ENCODE measurements around the gene ADAMTS17. TPM values are rescaled to one million over a fixed set of nuclear protein-coding genes. Genes with fewer than 3 reads are reported as not detected.
A peak's percentile ranks its signal among the peaks of the same experiment; 100 is the strongest.

Gene ADAMTS17
- total RNA-seq, 2 experiments from 2014 or later: 0.99 to 1.2 TPM

GRCh38 chr15:100332231-100332630 lies 9.5 kb downstream of the ADAMTS17 start:
- Mint-ChIP-seq H3K4me1 (ENCODE audit: low read depth) (peaks cover 57% of the 10 kb centered on the region), H3K9me3 (no peaks in the 10 kb centered on the region), H3K36me3 (no peaks in the 10 kb centered on the region), H3K27ac (no peak overlapping the region), H3K27me3 (no peaks in the 10 kb centered on the region), H3K4me3 (no peak overlapping the region)
- intact Hi-C loops (cut with micrococcal nuclease): loop anchor here (10.0 kb wide), 2 partner anchors 767 to 1047 kb away; partner anchors contain the start of gene MEF2A
- DNase-seq: no peak
- ChIA-PET POLR2A (no interaction called here), CTCF (interaction anchor here (6.5 kb wide), 1 partner anchor 17 kb away, joined by 51 read pairs; no protein-coding TSS in a partner anchor)

GRCh38 chr15:100330629-100331215 lies 11.1 kb downstream of the ADAMTS17 start:
- H3K4me1 Mint-ChIP-seq (ENCODE audit: low read depth): peaks cover 54% of the 10 kb centered on the region
- CTCF ChIA-PET: interaction anchor here (0.8 to 6.5 kb wide), 7 partner anchors 9 to 542 kb away, joined by 3 to 51 read pairs (median 5); partner anchors contain the start of gene ADAMTS17
- POLR2A ChIA-PET: interaction anchor here (0.6 to 0.9 kb wide), 2 partner anchors 8 to 19 kb away, joined by 3 read pairs; no protein-coding TSS in a partner anchor
- no peaks in the 10 kb centered on the region for H3K27me3 Mint-ChIP-seq
- peak overlapping the region; percentile 8 for H3K27ac Mint-ChIP-seq
- peak; percentile 51 for DNase-seq
- H3K36me3 Mint-ChIP-seq: peaks cover under 1% of the 10 kb centered on the region
- H3K4me3 Mint-ChIP-seq: no peak overlapping the region
- no peaks in the 10 kb centered on the region for H3K9me3 Mint-ChIP-seq
- intact Hi-C loops (cut with micrococcal nuclease): loop anchor here (1.0 to 10.0 kb wide), 3 partner anchors 12 to 1046 kb away; partner anchors contain the start of gene MEF2A

GRCh38 chr15:100330221-100330620 lies 11.6 kb downstream of the ADAMTS17 start:
- no peak overlapping the region for H3K27ac Mint-ChIP-seq
- intact Hi-C loops (cut with micrococcal nuclease): loop anchor here (1.0 to 10.0 kb wide), 3 partner anchors 12 to 1045 kb away; partner anchors contain the start of gene MEF2A
- peak; percentile 70 for DNase-seq
- CTCF ChIA-PET: interaction anchor here (0.8 to 6.5 kb wide), 6 partner anchors 9 to 405 kb away, joined by 3 to 51 read pairs (median 8); partner anchors contain the start of gene ADAMTS17
- H3K36me3 Mint-ChIP-seq: peaks cover 4% of the 10 kb centered on the region
- H3K4me1 Mint-ChIP-seq (ENCODE audit: low read depth): peaks cover 50% of the 10 kb centered on the region
- H3K9me3 Mint-ChIP-seq: no peaks in the 10 kb centered on the region
- POLR2A ChIA-PET: interaction anchor here (0.9 kb wide), 1 partner anchor 9 kb away, joined by 3 read pairs; no protein-coding TSS in a partner anchor
- no peaks in the 10 kb centered on the region for H3K27me3 Mint-ChIP-seq
- H3K4me3 Mint-ChIP-seq: no peak overlapping the region

GRCh38 chr15:100328796-100329195 lies 13.0 kb downstream of the ADAMTS17 start:
- no peak overlapping the region for H3K27ac Mint-ChIP-seq
- H3K4me3 Mint-ChIP-seq: no peak overlapping the region
- H3K4me1 Mint-ChIP-seq (ENCODE audit: low read depth): peaks cover 36% of the 10 kb centered on the region
- CTCF ChIA-PET: interaction anchor here (3.3 to 6.5 kb wide), 2 partner anchors 11 to 21 kb away, joined by 22 to 51 read pairs; no protein-coding TSS in a partner anchor
- no peaks in the 10 kb centered on the region for H3K27me3 Mint-ChIP-seq
- H3K9me3 Mint-ChIP-seq: no peaks in the 10 kb centered on the region
- intact Hi-C loops (cut with micrococcal nuclease): no loop called here
- POLR2A ChIA-PET: no interaction called here
- no peak for DNase-seq
- H3K36me3 Mint-ChIP-seq: peaks cover 4% of the 10 kb centered on the region

- no peak overlapping the region for H3K4me3 Mint-ChIP-seq
- no peaks in the 10 kb centered on the region for H3K27me3 Mint-ChIP-seq
- no peaks in the 10 kb centered on the region for H3K9me3 Mint-ChIP-seq
- POLR2A ChIA-PET: no interaction called here
- intact Hi-C loops (cut with micrococcal nuclease): no loop called here
- H3K36me3 Mint-ChIP-seq: peaks cover 29% of the 10 kb centered on the region
- no peak for DNase-seq
- H3K27ac Mint-ChIP-seq: no peak overlapping the region
- no peaks in the 10 kb centered on the region for H3K4me1 Mint-ChIP-seq (ENCODE audit: low read depth)
- CTCF ChIA-PET: no interaction called here
Measured at GRCh38 chr15:100318880-100319279, 22.9 kb downstream of the ADAMTS17 start.

GRCh38 chr15:100314809-100315400 lies 26.9 kb downstream of the ADAMTS17 start:
- H3K36me3 Mint-ChIP-seq: peaks cover 31% of the 10 kb centered on the region
- no peak for DNase-seq
- no peaks in the 10 kb centered on the region for H3K27me3 Mint-ChIP-seq
- no peak overlapping the region for H3K27ac Mint-ChIP-seq
- no peaks in the 10 kb centered on the region for H3K9me3 Mint-ChIP-seq
- H3K4me3 Mint-ChIP-seq: no peak overlapping the region
- intact Hi-C loops (cut with micrococcal nuclease): no loop called here
- CTCF ChIA-PET: no interaction called here
- POLR2A ChIA-PET: no interaction called here
- H3K4me1 Mint-ChIP-seq (ENCODE audit: low read depth): no peaks in the 10 kb centered on the region

- Mint-ChIP-seq H3K9me3 (no peaks in the 10 kb centered on the region), H3K4me1 (ENCODE audit: low read depth) (no peaks in the 10 kb centered on the region), H3K27ac (no peak overlapping the region), H3K27me3 (no peaks in the 10 kb centered on the region), H3K36me3 (peaks cover 13% of the 10 kb centered on the region), H3K4me3 (no peak overlapping the region)
- ChIA-PET CTCF (no interaction called here), POLR2A (no interaction called here)
- intact Hi-C loops (cut with micrococcal nuclease): no loop called here
- no peak for DNase-seq
Measured at GRCh38 chr15:100311833-100312476, 29.8 kb downstream of the ADAMTS17 start.

GRCh38 chr15:100311154-100311625 lies 30.6 kb downstream of the ADAMTS17 start:
- H3K9me3 Mint-ChIP-seq: no peaks in the 10 kb centered on the region
- intact Hi-C loops (cut with micrococcal nuclease): no loop called here
- H3K4me3 Mint-ChIP-seq: no peak overlapping the region
- no peak for DNase-seq
- H3K27me3 Mint-ChIP-seq: no peaks in the 10 kb centered on the region
- ChIA-PET CTCF (no interaction called here), POLR2A (no interaction called here)
- H3K27ac Mint-ChIP-seq: no peak overlapping the region
- H3K4me1 Mint-ChIP-seq (ENCODE audit: low read depth): no peaks in the 10 kb centered on the region
- H3K36me3 Mint-ChIP-seq: peaks cover 16% of the 10 kb centered on the region

GRCh38 chr15:100310513-100311153 lies 31.1 kb downstream of the ADAMTS17 start:
- H3K4me1 Mint-ChIP-seq (ENCODE audit: low read depth): no peaks in the 10 kb centered on the region

GRCh38 chr15:100310041-100310405 lies 31.8 kb downstream of the ADAMTS17 start:
- H3K9me3 Mint-ChIP-seq: no peaks in the 10 kb centered on the region
- no peak for DNase-seq
- POLR2A ChIA-PET: no interaction called here
- H3K27me3 Mint-ChIP-seq: no peaks in the 10 kb centered on the region
- CTCF ChIA-PET: no interaction called here
- no peak overlapping the region for H3K27ac Mint-ChIP-seq
- H3K36me3 Mint-ChIP-seq: peaks cover 16% of the 10 kb centered on the region
- no peak overlapping the region for H3K4me3 Mint-ChIP-seq
- no peaks in the 10 kb centered on the region for H3K4me1 Mint-ChIP-seq (ENCODE audit: low read depth)
- intact Hi-C loops (cut with micrococcal nuclease): no loop called here

More at GRCh38 chr15:100310513-100311153, 31.1 kb downstream of the ADAMTS17 start:
- no peaks in the 10 kb centered on the region for H3K9me3 Mint-ChIP-seq
- intact Hi-C loops (cut with micrococcal nuclease): no loop called here
- H3K27me3 Mint-ChIP-seq: no peaks in the 10 kb centered on the region
- no peak for DNase-seq
- peaks cover 16% of the 10 kb centered on the region for H3K36me3 Mint-ChIP-seq
- ChIA-PET POLR2A (no interaction called here), CTCF (no interaction called here)
- H3K4me3 Mint-ChIP-seq: no peak overlapping the region
- H3K27ac Mint-ChIP-seq: no peak overlapping the region

GRCh38 chr15:100309109-100310040 lies 32.4 kb downstream of the ADAMTS17 start:
- no peak overlapping the region for H3K4me3 Mint-ChIP-seq
- H3K9me3 Mint-ChIP-seq: no peaks in the 10 kb centered on the region
- intact Hi-C loops (cut with micrococcal nuclease): no loop called here

More at GRCh38 chr15:100309109-100310040, 32.4 kb downstream of the ADAMTS17 start:
- POLR2A ChIA-PET: no interaction called here
- DNase-seq: no peak
- Mint-ChIP-seq H3K27me3 (no peaks in the 10 kb centered on the region), H3K4me1 (ENCODE audit: low read depth) (no peaks in the 10 kb centered on the region), H3K27ac (no peak overlapping the region), H3K36me3 (peaks cover 16% of the 10 kb centered on the region)
- CTCF ChIA-PET: no interaction called here

Data from activated CD4-positive, alpha-beta memory T cell treated with anti-CD3 and anti-CD28 coated beads for 36 hours (primary cell).